ENCODE measurements around the gene SLC17A2.

Gene SLC17A2

DNA sequence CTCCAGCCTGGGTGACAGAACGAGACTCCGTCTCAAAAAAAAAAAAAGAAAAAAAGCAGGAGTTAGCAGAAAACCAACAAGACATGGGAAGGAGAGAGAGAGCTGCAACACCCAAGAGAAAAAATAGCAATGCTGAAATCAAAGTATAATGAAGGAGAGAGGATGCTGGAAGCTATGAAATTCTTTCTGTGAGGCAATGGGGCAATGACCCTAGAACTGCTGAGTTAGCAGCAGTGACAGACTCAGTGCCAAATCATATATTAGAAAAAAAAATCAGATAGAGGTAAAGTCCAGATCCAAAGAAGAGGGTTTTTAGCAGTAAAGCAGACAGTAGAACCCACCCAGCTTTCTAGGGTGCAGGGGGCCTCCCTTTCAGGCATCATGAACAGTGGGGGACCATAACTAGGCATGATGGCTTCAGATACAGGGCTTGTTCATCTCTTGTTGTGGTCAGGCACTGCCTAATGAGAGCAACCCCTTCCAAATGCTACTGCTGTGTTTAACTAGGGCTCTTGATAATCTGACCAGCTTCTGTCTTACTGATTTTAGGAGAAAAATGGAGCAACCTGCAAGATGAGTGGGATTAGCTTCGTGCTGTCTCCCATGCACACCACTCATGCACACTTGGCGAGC, 26.9 kb downstream of the SLC17A2 start:
- no peak for DNase-seq (ENCODE audit: low read depth, low spot score)
- ChIA-PET CTCF (no interaction called here), POLR2A (no interaction called here)
- TF ChIP-seq, protein P1, sequence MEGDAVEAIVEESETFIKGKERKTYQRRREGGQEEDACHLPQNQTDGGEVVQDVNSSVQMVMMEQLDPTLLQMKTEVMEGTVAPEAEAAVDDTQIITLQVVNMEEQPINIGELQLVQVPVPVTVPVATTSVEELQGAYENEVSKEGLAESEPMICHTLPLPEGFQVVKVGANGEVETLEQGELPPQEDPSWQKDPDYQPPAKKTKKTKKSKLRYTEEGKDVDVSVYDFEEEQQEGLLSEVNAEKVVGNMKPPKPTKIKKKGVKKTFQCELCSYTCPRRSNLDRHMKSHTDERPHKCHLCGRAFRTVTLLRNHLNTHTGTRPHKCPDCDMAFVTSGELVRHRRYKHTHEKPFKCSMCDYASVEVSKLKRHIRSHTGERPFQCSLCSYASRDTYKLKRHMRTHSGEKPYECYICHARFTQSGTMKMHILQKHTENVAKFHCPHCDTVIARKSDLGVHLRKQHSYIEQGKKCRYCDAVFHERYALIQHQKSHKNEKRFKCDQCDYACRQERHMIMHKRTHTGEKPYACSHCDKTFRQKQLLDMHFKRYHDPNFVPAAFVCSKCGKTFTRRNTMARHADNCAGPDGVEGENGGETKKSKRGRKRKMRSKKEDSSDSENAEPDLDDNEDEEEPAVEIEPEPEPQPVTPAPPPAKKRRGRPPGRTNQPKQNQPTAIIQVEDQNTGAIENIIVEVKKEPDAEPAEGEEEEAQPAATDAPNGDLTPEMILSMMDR (IDR thresholded peaks at IDR 0.05; ENCODE audit: insufficient read depth, low read length, missing control alignments): no peak
- no peak overlapping the region for H3K4me3 ChIP-seq (ENCODE audit: low read depth, low read length)

DNA sequence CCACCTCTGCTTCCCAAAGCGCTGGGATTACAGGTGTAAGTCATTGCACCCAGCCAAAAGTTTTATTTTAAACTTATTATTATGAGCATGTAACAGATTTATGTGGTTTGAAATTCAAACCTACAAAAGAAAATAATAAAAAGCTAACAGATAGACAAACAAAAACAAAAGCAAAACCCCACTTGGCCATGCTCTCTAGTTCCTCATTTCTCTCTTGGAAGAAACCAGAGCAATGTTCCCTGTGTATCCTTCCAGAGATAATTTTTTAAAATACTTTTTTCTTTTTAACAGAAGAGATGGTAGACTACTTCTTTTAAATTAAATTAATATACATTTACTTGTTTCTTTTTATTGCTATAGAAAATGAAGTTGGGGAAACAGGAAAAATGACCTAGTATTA, 28.4 kb downstream of the SLC17A2 start:
- POLR2A ChIA-PET: no interaction called here
- H3K4me3 ChIP-seq (ENCODE audit: low read depth, low read length): no peak overlapping the region
- DNase-seq (ENCODE audit: low read depth, low spot score): no peak
- CTCF ChIA-PET: no interaction called here
- TF ChIP-seq, protein P1 (IDR thresholded peaks at IDR 0.05; ENCODE audit: insufficient read depth, low read length, missing control alignments): no peak

DNA sequence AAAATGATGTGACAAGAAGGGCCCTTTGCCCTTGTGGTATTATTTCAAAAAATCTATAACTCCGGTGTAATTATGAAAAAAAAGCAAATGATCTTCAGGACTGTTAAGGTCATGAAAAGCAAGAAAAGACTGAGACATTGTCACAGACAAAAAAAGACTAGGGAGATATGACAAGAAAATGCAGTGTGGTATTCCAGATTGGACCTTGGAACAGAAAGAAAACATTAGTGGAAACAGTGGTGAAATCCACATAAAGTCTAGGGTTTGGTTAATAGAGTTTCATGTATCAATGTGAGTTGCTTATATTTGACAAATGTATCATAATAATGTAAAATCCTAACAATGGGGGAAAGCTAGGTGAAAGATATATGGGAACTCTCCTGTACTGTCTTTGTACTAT, 29.6 kb downstream of the SLC17A2 start:
- ChIA-PET POLR2A (no interaction called here), CTCF (no interaction called here)
- no peak for DNase-seq (ENCODE audit: low read depth, low spot score)
- TF ChIP-seq, protein P1 (IDR thresholded peaks at IDR 0.05; ENCODE audit: insufficient read depth, low read length, missing control alignments): no peak
- H3K4me3 ChIP-seq (ENCODE audit: low read depth, low read length): no peak overlapping the region

DNA sequence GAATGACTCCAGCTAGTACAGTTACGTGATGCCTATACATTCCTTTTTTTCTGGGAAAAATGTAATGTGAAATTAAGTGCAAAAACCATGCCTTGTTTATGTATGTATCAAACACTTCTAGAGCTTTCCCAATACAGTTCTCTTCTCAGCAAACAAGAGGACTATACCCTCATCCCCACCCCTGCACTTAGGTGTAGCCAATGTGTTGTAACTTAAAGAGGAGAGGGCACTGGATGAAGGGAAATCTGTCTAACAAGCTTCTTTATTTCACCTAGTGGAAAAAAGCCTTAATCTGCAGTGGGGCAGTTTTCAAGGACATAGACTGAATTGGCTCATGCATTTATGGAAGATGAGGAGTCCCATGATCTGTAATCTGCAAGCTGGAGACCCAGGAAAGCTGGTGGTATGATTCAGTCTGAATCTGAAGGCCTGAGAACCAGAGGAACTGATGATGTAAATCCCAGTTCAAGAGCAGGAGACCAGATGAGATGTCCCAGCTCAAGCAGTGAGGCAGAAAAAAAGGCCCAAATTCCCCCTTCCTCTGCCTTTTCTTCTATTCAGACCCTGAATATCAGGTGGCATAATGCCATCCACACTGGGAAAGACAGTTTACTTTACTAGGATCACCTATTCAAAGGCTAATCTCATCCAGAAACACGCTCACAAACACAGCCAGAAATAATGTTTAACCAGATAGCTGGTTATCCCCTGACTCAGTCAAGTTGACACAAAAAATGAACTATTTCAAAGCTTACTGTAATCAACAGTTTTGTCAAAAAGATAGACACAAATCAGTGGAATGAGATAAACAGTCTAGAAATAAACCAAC, 30.7 kb downstream of the SLC17A2 start:
- TF ChIP-seq, protein P1 (IDR thresholded peaks at IDR 0.05; ENCODE audit: insufficient read depth, low read length, missing control alignments): no peak
- DNase-seq (ENCODE audit: low read depth, low spot score): no peak
- no peak overlapping the region for H3K4me3 ChIP-seq (ENCODE audit: low read depth, low read length)
- POLR2A ChIA-PET: no interaction called here
- CTCF ChIA-PET: interaction anchor here (0.6 to 1.0 kb wide), 2 partner anchors 38 to 105 kb away, joined by 3 to 4 read pairs; no protein-coding TSS in a partner anchor

DNA sequence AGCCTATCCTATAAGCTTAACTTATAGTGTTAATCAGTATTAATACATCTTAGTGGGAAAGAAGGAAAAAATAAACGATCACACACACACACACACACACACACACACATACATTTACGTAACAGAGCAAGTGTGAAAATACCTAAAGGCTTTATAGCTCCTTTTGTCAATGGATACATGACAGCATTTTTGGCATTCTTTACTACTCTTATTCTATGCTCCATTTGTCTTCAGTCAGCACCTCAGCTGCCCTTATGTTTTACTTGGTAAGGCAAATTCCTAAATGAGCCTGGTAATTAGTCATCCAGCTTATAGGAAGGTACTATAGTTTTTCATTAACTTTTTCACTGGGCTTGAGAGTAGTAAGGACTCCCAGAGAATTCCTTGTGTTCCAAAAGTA, 31.4 kb downstream of the SLC17A2 start:
- no peak for DNase-seq (ENCODE audit: low read depth, low spot score)
- H3K4me3 ChIP-seq (ENCODE audit: low read depth, low read length): no peak overlapping the region
- TF ChIP-seq, protein P1 (IDR thresholded peaks at IDR 0.05; ENCODE audit: insufficient read depth, low read length, missing control alignments): no peak
- ChIA-PET CTCF (interaction anchor here (0.6 kb wide), 1 partner anchor 37 kb away, joined by 4 read pairs; no protein-coding TSS in a partner anchor), POLR2A (no interaction called here)

DNA sequence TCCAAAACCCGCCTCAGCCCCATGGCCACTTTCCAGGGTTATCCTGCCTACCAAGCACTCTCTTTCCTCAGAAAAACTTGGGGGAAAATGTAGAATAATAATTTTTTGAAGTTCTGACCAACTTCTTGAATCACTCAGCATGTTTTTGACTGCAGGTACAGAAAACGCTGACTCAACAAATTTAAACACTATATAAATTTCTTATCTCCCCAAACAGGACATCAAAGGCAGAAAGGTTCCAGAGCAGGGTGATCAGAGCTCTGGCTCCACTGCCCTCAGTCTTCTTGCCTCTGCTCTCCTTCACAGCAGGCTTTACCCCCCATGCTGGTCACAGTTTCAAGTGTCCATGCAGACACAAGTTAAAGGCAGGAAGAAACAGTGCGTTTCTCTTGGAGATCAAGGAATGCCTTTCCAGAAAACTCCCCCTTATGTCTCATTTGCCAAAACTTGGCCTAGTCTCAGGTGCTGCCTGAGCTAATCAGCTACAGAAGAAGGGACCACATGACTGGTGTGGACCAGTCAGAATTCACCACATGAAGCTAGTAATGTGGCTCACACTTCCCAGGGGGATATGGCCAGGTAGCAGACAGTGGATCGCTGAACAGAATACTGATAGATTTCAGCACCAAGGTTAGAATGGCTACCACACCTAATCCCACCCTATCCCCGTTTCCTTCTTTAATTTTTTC, 32.1 kb downstream of the SLC17A2 start:
- POLR2A ChIA-PET: no interaction called here
- CTCF ChIA-PET: no interaction called here
- no peak for DNase-seq (ENCODE audit: low read depth, low spot score)
- TF ChIP-seq, protein P1 (IDR thresholded peaks at IDR 0.05; ENCODE audit: insufficient read depth, low read length, missing control alignments): no peak
- no peak overlapping the region for H3K4me3 ChIP-seq (ENCODE audit: low read depth, low read length)

Data from AG04449 (cell line).